Measurements from ENCODE around the gene CIPC. TPM values are rescaled to one million over a fixed set of nuclear protein-coding genes. Genes with fewer than 3 reads are reported as not detected.

Gene CIPC
- total and polyA plus RNA-seq, 8 donors: 6.0 to 81.1 (median 19.6) TPM

DNA sequence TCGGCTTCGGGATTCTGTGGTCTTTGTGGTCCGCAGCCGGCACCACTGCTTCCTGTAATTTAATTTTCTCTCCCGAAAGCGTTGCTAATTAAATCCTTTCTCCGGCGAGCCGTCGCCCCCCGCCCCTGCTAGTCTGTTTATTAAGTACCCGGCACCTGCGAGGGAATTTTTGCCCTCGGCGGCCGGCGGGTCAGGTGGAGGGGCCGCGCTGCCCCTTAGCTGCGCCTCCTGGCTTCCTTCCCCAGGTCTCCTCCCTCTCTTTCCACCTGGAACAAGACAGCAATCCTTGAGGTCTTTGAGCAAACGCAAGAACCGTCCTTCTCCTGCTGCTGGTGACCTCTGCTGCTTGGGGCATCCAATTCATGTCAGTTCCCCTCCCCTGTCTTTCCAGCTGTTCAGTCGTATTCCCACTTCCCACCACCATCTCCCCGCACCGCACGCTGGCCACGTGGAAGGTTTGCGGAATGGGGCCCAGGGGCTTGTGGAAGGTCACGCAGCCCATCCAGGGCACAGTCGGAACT is 27.3 kb downstream of the CIPC start:
- Histone ChIP-seq H3K27ac (peak overlapping the region in 1 of 5 donors; percentile 47), H3K36me3 (peaks cover 0 to 9% (median 2%) of the 10 kb centered on the region in 4 donors), H3K27me3 (peaks cover 0 to 43% (median 6%) of the 10 kb centered on the region in 3 donors), H3K4me3 (peak overlapping the region; percentile 51 to 58 (median 56)), H3K9me3 (no peaks in the 10 kb centered on the region), H3K4me1 (peaks cover 25 to 52% (median 39%) of the 10 kb centered on the region in 4 donors)
- intact Hi-C loops (cut with DNase I; ENCODE audit: low total_unique reads): loop anchor here (5.0 kb wide), 1 partner anchor 33 kb away; no protein-coding TSS in a partner anchor
- WGBS, 5 donors: 16 to 21% (median 18%) methylated on average over 27 to 30 of the region's 30 CpGs
- DNase-seq: no peak
- TF ChIP-seq EP300 (IDR thresholded peaks at IDR 0.05) (no peak), POLR2A (IDR thresholded peaks at IDR 0.05) (no peak), POLR2AphosphoS5 (IDR thresholded peaks at IDR 0.05) (no peak)
- TF ChIP-seq, protein P1, sequence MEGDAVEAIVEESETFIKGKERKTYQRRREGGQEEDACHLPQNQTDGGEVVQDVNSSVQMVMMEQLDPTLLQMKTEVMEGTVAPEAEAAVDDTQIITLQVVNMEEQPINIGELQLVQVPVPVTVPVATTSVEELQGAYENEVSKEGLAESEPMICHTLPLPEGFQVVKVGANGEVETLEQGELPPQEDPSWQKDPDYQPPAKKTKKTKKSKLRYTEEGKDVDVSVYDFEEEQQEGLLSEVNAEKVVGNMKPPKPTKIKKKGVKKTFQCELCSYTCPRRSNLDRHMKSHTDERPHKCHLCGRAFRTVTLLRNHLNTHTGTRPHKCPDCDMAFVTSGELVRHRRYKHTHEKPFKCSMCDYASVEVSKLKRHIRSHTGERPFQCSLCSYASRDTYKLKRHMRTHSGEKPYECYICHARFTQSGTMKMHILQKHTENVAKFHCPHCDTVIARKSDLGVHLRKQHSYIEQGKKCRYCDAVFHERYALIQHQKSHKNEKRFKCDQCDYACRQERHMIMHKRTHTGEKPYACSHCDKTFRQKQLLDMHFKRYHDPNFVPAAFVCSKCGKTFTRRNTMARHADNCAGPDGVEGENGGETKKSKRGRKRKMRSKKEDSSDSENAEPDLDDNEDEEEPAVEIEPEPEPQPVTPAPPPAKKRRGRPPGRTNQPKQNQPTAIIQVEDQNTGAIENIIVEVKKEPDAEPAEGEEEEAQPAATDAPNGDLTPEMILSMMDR (IDR thresholded peaks at IDR 0.05): peak in 2 of 7 experiments; percentile 15 to 24

DNA sequence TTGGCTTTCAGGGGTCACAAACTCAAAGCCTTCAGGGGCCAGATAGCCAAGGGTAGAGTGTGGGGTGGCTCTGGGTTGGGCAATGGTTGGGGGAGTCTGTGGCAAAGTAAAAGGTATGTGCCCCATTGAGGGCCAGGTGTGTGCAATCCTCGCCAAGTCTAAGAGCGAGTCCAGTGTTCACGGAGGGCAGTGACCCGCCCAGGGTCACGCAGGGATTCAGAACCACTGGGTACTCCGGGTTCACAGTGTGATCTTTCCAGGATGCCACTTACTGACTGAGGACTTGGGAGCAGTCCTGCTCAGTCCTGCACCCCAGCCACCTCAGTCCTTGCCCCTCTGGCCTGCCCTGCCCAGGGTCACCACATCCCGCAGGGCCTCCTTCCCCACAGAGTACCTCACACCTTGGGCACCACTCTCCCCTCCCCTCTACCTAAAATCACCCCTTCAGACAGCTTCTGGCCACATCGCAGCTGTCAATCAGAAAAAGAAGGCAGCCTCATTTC is 27.8 kb downstream of the CIPC start:
- 85 to 96% (median 90%) methylated on average over 6 to 8 of the region's 8 CpGs for WGBS, 5 donors
- DNase-seq: no peak
- Histone ChIP-seq H3K27me3 (peaks cover 0 to 43% (median 6%) of the 10 kb centered on the region in 3 donors), H3K27ac (no peak overlapping the region), H3K9me3 (no peaks in the 10 kb centered on the region), H3K36me3 (peaks cover 0 to 6% (median 2%) of the 10 kb centered on the region in 4 donors), H3K4me1 (peaks cover 25 to 47% (median 35%) of the 10 kb centered on the region in 4 donors), H3K4me3 (no peak overlapping the region)
- no peak for TF ChIP-seq EP300 (IDR thresholded peaks at IDR 0.05)
- TF ChIP-seq, protein P1 (IDR thresholded peaks at IDR 0.05): no peak
- no peak for TF ChIP-seq POLR2A (IDR thresholded peaks at IDR 0.05)
- no peak for TF ChIP-seq POLR2AphosphoS5 (IDR thresholded peaks at IDR 0.05)
- intact Hi-C loops (cut with DNase I; ENCODE audit: low total_unique reads): loop anchor here (5.0 kb wide), 1 partner anchor 34 kb away; no protein-coding TSS in a partner anchor

DNA sequence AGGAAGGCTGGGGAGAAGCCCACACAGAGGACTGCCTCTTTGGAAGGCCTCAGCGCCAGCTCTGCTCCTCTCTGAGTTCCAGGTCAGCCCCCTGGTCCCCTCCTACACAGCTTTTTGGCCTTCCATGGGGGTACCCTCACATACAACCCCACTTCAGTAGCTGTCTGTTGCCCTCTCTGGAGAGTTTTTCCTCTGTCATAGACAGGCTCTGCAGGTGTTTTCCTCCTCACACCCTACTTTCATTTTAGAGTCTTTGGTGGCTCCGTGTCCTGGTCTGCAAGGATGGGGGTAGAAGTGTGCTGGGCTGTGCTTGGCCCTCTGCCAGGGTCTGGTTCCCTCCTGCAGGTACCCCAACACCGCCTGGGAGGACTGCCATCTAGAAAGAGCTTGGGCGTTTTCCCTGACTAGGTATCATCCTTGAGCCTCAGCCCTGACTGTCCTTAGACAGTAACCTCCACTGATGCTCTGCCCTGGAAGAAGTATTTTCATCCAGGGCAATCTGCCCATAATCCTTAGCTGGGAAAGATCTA is 28.5 kb downstream of the CIPC start:
- 80 to 95% (median 89%) methylated on average over 4 of the region's 4 CpGs for WGBS, 5 donors
- H3K27me3 ChIP-seq: peaks cover 0 to 48% (median 6%) of the 10 kb centered on the region in 3 donors
- no peaks in the 10 kb centered on the region for H3K36me3 ChIP-seq
- H3K4me3 ChIP-seq: no peak overlapping the region
- H3K27ac ChIP-seq: no peak overlapping the region
- no peak for DNase-seq
- TF ChIP-seq POLR2AphosphoS5 (IDR thresholded peaks at IDR 0.05) (no peak), EP300 (IDR thresholded peaks at IDR 0.05) (no peak)
- H3K4me1 ChIP-seq: peaks cover 24 to 41% (median 29%) of the 10 kb centered on the region in 4 donors
- intact Hi-C loops (cut with DNase I; ENCODE audit: low total_unique reads): loop anchor here (5.0 kb wide), 1 partner anchor 34 kb away; no protein-coding TSS in a partner anchor
- H3K9me3 ChIP-seq: no peaks in the 10 kb centered on the region

DNA sequence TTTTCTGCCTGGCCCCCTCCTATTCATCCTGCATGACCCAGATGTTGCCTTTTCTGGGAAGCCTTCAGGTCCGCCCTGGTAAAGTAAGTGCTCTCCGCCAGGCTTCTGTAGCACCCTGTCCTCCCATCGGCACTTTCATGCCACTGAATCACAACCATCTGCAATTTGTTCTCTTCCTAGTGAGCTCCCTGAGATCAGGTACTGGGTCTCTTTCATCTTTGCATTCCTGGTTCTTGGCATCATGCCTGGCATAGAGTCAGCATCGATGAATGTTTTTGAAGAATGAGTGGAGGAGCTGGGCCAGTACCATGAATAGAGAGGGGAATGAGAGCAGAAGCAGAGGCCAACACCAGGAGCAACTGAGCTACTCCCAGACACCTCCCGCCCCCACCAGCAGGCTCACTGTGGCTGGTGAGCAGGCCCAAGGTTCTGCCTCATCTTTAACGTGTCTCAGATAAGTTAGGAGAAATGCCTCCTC is 30.4 kb downstream of the CIPC start:
- intact Hi-C loops (cut with DNase I; ENCODE audit: low total_unique reads): loop anchor here (5.0 kb wide), 1 partner anchor 36 kb away; no protein-coding TSS in a partner anchor
- Histone ChIP-seq H3K27ac (no peak overlapping the region), H3K27me3 (peaks cover 0 to 67% (median 13%) of the 10 kb centered on the region in 3 donors), H3K4me3 (no peak overlapping the region), H3K36me3 (no peaks in the 10 kb centered on the region), H3K4me1 (peaks cover 16 to 22% (median 20%) of the 10 kb centered on the region in 4 donors), H3K9me3 (no peaks in the 10 kb centered on the region)
- WGBS, 5 donors: 62 to 69% (median 65%) methylated on average over 6 of the region's 6 CpGs
- DNase-seq: peak in 1 of 2 donors; percentile 49
- TF ChIP-seq EP300 (IDR thresholded peaks at IDR 0.05) (no peak), POLR2A (IDR thresholded peaks at IDR 0.05) (no peak), POLR2AphosphoS5 (IDR thresholded peaks at IDR 0.05) (no peak)
- TF ChIP-seq, protein P1 (IDR thresholded peaks at IDR 0.05): no peak

All from stomach (tissue), 9 donors.